Measurements from ENCODE around the gene MICAL2.

The MICAL2 gene

GRCh38 chr11:12182302-12182675 lies 71.9 kb downstream of the MICAL2 start:
- no peak overlapping the region for H3K4me3 ChIP-seq (ENCODE audit: low read length)
- no peak for DNase-seq (ENCODE audit: low read depth)
- TF ChIP-seq CTCF (IDR thresholded peaks at IDR 0.05; ENCODE audit: insufficient read depth, low read depth, low read length, missing control alignments), result no peak

- DNase-seq (ENCODE audit: low read depth), result peak; percentile 91
- TF ChIP-seq CTCF (IDR thresholded peaks at IDR 0.05; ENCODE audit: insufficient read depth, low read depth, low read length, missing control alignments), result no peak
- no peak overlapping the region for H3K4me3 ChIP-seq (ENCODE audit: low read length)
Observed at GRCh38 chr11:12182676-12183541, 72.5 kb downstream of the MICAL2 start.

GRCh38 chr11:12183827-12184620 lies 73.6 kb downstream of the MICAL2 start:
- H3K4me3 ChIP-seq (ENCODE audit: low read length), result no peak overlapping the region
- no peak for TF ChIP-seq CTCF (IDR thresholded peaks at IDR 0.05; ENCODE audit: insufficient read depth, low read depth, low read length, missing control alignments)
- DNase-seq (ENCODE audit: low read depth), result no peak

- no peak for DNase-seq (ENCODE audit: low read depth)
- TF ChIP-seq CTCF (IDR thresholded peaks at IDR 0.05; ENCODE audit: insufficient read depth, low read depth, low read length, missing control alignments), result no peak
- H3K4me3 ChIP-seq (ENCODE audit: low read length), result no peak overlapping the region
Observed at GRCh38 chr11:12184699-12185098, 74.3 kb downstream of the MICAL2 start.

- TF ChIP-seq CTCF (IDR thresholded peaks at IDR 0.05; ENCODE audit: insufficient read depth, low read depth, low read length, missing control alignments), result no peak
- no peak overlapping the region for H3K4me3 ChIP-seq (ENCODE audit: low read length)
- DNase-seq (ENCODE audit: low read depth), result no peak
Observed at GRCh38 chr11:12185106-12185690, 74.8 kb downstream of the MICAL2 start.

GRCh38 chr11:12185914-12186313 lies 75.5 kb downstream of the MICAL2 start:
- TF ChIP-seq CTCF (IDR thresholded peaks at IDR 0.05; ENCODE audit: insufficient read depth, low read depth, low read length, missing control alignments), result no peak
- H3K4me3 ChIP-seq (ENCODE audit: low read length), result no peak overlapping the region
- DNase-seq (ENCODE audit: low read depth), result no peak

Data from epithelial cell of esophagus (primary cell).